Stimulated activated CD4-positive, alpha-beta T cell treated with anti-CD3 and anti-CD28 coated beads, Interleukin-2, amount 100 ng/mL, for 48 hours (primary cell): ENCODE data around the gene LSAMP.

Experiments
- DNase-seq, 2 donors: peaks; one replicate each; pipeline ENCODE4 v3.0.0-alpha.2; 2020

Gene LSAMP

GRCh38 chr3:116046350-116046749 lies 398.9 kb downstream of the LSAMP start:
- no peak for DNase-seq

DNA sequence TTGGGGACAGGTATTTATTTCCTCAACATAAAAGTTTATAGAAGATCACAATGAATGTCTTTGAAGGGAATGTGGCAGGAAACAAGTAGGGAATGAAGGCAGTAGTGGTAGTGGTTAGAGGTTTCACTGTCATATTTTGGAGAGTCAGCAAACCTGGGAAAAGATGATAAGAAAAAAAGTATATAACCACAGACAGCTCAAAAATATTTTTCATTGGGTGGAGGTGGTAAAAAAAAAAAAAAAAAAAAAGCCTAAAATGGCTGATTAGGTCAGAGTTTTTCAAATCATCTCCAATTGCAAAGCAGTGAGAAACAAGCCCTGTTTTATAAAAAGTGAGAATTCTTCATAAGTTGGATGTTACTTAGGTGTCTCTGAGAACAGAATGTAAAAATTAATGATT lies 400.0 kb downstream of the LSAMP start:
- no peak for DNase-seq

GRCh38 chr3:116040152-116040551 lies 405.1 kb downstream of the LSAMP start:
- no peak for DNase-seq

DNA sequence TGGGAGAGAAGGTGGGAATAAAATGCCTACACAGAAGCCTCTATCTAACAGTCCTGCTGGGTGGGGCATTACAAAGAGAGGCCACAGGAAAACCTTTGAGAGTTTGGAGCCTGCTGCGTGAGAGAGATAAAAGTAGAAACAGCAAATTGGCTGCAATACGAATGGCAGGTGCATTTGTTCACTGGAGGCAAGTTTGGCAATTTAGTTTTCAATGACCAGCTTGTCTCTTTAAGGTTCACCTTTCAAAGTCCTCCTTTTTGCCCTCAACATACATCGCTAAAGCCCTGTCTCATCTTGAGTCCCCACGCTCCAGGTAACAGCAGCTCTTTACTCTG lies 405.7 kb downstream of the LSAMP start:
- no peak for DNase-seq

DNA sequence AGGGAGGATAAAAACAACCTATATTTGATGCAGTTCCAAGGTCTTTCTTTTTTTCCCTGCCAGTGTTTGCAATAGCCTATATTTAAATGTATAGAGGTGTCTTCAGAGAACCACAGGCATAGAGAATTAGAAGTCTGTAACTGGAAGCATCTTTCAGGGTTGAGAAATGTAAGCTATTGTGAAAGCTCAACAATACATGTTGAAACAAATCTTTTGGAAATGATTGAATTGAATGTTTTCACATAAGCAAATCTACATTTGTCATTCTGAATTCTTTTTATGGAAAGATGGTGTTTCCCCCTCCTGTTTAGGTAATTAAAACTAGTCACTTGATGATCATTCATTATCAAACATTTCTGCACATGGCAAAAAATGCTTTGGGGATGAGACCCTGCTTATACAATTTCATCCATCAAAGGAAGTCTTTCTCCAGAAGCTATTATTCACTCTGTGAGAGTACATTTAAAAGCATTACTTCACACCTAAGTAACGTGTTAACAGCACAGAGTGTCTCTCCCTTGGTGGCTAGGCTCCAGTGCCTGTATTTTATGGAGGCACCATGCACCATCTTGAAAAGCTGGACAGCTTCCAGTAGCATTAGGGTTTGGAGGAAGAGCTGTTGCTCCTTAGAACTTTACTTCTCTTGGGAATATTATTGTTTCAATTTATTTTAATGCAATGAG lies 406.2 kb downstream of the LSAMP start:
- no peak for DNase-seq

DNA sequence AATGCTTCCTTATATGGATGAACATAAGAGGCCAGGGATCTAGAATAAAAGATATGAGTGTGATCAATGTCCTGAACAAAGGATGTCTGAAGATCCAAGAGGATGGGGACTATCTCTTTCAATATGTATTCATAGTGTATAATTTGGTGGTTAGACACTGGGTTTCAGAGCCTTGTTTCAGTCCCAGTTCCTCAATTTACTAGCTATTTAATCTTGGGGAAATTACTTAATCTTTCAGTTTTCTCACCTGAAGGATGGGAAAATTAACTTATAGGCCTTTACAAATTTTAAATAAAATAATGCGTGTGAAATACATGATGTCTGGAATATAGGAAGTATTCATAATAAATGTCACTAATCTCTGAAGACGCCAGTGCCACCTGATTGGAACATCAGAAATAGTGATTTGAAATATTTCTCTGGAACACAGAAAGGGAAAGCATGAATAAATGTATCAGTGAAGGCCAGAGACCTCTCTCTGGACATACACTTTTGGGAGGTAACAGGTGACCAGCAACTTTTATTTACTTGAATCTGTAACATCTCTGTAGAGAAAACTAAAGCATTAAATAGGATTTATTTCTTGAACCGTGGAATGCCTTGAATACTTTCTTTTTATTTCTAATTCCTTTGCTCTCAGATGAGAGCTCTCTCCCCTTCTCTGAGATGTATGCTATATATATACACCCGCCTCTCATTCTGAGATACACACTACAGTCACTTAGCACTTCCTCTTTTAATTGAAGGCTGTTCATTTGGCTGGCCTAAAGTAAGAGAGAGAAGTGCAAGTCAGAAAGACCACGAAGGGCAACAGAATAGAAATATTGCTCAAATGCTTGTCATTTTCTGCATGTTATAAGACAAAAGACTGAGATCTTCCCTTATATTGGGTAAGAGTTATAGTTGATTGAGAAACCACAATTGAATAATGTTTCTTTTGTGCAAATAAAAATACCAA lies 407.1 kb downstream of the LSAMP start:
- DNase-seq, result no peak

- DNase-seq, result no peak
Measured at GRCh38 chr3:116035429-116035828, 409.9 kb downstream of the LSAMP start.

- no peak for DNase-seq
Measured at GRCh38 chr3:116034794-116035193, 410.5 kb downstream of the LSAMP start.

DNA sequence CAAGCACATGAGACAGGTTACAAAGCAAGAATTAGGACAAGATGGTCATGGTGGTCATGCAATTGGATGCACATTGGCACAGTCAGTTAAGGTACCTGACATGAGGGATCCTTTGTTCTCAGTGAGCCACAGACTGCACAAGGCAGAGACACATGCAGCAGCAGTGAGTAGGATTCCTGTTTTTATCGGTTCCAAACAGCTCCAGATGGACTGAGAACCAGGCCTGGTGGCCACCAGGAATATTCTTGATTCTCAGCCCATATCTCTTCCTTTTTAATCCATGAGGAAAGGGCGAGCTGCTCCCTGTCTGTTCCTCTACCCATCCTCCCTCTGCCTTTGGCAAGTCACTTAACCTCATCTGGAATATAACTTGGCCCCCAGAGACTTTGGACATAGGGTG lies 411.2 kb downstream of the LSAMP start:
- DNase-seq, result no peak

DNA sequence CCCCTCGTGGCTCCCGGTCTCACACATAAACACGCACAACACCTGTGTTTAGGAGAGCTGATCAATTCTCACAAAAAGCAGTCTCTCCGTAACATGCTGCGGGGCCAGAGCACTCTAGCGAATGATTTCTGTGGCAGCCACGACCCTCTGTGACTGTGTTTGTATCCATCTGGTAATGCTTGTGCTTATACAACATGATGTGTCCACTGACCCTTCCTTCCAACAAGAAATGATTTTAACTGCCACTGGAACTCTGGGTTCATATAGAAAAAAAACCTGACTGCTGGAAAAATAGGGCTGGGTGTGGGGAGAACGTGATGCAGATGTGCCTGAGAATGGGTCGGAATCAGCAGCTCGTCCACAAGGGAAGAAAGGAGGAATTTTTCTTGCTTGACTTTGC lies 411.8 kb downstream of the LSAMP start:
- DNase-seq, result no peak

DNA sequence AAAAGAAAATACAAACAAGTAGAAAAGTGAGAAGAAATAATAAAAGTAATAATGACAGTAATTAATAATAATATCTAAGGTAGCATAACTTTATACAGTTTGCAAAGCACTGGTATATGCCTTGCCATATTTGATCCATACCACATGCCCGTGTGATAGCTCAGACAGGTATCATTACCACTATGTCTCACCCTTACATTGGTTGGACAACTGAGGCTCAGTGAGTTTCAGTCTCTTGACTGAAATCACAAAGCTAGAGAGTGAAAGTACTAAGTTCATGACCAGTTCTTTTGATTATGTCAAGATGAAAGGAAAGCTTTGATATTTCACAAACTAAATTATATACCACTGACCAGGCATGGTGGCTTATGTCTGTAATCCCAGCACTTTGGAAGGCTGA lies 413.1 kb downstream of the LSAMP start:
- no peak for DNase-seq

GRCh38 chr3:116030131-116030850 lies 415.0 kb downstream of the LSAMP start:
- DNase-seq, result no peak

- no peak for DNase-seq
Measured at GRCh38 chr3:116029266-116029665, 416.0 kb downstream of the LSAMP start.

- no peak for DNase-seq
Measured at GRCh38 chr3:116028157-116028556, 417.1 kb downstream of the LSAMP start.

GRCh38 chr3:116020989-116021388 lies 424.3 kb downstream of the LSAMP start:
- DNase-seq, result no peak

- no peak for DNase-seq
Measured at GRCh38 chr3:116020495-116020894, 424.8 kb downstream of the LSAMP start.

GRCh38 chr3:116019254-116019763 lies 426.0 kb downstream of the LSAMP start:
- no peak for DNase-seq

DNA sequence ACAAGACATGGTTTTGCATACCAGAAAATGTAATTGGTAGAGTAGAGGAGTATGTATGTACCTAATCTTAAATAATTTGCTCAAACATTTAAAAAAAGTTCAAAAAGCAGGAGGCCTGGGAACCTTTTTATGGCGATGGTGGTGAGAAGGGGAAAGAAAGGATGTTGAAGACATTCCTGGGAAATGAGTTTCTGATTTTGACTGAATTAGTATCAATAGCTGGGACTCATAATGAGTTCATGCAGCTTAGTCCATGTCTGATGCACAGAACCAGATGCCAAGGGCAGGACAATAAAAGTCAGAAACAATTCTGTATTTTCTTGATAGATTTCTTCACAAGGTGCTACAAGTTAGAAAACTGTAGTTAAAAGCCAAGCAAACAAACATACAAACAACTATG lies 426.6 kb downstream of the LSAMP start:
- no peak for DNase-seq

- no peak for DNase-seq
Measured at GRCh38 chr3:116015931-116016330, 429.4 kb downstream of the LSAMP start.

DNA sequence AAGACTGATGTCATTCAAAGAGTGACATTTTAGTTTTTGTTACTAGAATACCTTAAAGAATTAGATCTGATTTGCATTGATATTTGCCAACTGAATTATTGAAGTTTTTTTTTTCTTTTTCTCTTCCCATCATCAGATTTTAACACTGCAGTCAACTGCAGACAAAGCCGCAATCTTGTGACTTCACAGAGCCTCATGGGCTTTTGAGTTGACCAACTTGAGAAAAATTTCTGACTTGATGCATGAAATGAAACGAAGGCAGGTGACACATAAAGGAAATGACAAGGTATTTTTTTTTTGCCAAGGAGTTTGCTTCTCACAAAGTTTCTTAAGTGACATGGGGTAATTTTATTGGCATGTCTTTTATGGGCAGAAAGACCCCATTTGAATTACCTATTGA lies 438.3 kb downstream of the LSAMP start:
- DNase-seq, result no peak

GRCh38 chr3:116005404-116005803 lies 439.9 kb downstream of the LSAMP start:
- DNase-seq, result no peak

DNA sequence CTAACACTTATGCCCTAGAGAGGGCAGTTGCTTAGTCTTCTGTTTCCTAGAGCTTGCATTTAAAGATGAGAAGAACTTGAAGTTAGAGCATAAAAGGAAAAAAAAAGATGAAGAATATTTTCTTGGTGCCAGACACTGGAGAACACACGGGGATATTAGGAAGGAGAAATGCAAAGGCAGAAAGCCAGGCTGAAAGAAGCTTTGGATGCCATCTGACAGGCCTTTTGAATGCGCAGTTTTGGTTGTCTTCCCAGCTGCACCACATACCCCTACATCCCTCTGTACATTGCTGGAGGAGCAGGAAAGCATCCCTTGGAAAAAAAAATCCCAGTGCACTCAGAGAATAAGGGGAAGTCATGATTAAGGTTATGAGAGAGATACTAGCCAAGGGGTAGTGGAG lies 443.1 kb downstream of the LSAMP start:
- no peak for DNase-seq

DNA sequence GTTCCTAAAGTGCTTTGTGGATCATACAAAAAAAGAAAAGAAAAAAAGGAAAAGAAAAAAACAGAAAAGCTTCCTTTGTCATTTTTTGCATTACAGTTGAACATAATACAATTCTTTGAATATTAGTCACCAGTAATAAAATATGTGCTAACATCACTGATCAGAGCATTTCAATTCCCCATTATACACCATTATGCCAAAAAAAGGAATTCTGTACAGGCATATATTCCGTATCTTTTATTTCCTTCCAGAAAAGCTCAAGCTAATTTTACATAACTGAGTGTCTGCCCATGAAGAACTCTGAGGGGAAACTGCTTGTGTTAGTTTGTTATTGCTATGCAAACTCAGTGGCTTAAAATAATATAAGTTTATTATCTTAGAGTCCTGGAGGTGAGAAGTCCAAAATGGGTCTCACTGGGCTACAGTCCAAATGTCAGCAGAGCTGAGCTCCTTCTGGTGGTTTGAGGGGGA lies 444.1 kb downstream of the LSAMP start:
- no peak for DNase-seq
